OCI-LY1 (cell line): ENCODE measurements around the gene PPIB.
"Not testable (repeated sequence)": the region's sequence is repeated elsewhere in the genome, so short reads cannot be mapped to it uniquely, and the experiment has no call there.

Experiments used
- H2AFZ ChIP-seq: fragments of 200-600 bp; sonication (generic), shearing (Covaris generic); 2 replicates; pipeline ENCODE4 v1.6.0; 2014; ENCODE audit warnings: antibody characterized with exemption, mild to moderate bottlenecking, low read length
- H3F3A ChIP-seq: fragments of 200-600 bp; sonication (generic), shearing (Covaris generic); 2 replicates; pipeline ENCODE4 v1.6.0; 2014; ENCODE audit warnings: mild to moderate bottlenecking, antibody characterized with exemption, low read length, moderate library complexity; ENCODE audit not compliant: insufficient read depth
- H3K27ac ChIP-seq: fragments of 200-600 bp; sonication (generic); 2 replicates; pipeline ENCODE4 v1.5.1; 2014; ENCODE audit warnings: low read length, mixed run types, mild to moderate bottlenecking, low read depth; ENCODE audit not compliant: poor library complexity, severe bottlenecking
- H3K27me3 ChIP-seq: fragments of 200-600 bp; sonication (generic); 2 replicates; pipeline ENCODE4 v1.6.0; 2014; ENCODE audit warnings: antibody characterized with exemption, mild to moderate bottlenecking, low read length, moderate library complexity; ENCODE audit not compliant: insufficient read depth
- H3K36me3 ChIP-seq: fragments of 200-600 bp; sonication (generic); 2 replicates; pipeline ENCODE4 v1.6.1; 2014; ENCODE audit warnings: mild to moderate bottlenecking, antibody characterized with exemption, low read length, moderate library complexity, mixed read lengths; ENCODE audit not compliant: insufficient read depth
- H3K4me1 ChIP-seq: fragments of 200-600 bp; sonication (generic); 2 replicates; pipeline ENCODE4 v1.5.1; 2014; ENCODE audit warnings: mild to moderate bottlenecking, low read length, moderate library complexity; ENCODE audit not compliant: insufficient read depth, severe bottlenecking
- H3K4me2 ChIP-seq: fragments of 200-600 bp; sonication (generic), shearing (Covaris generic); 2 replicates; pipeline ENCODE4 v1.6.1; 2014; ENCODE audit warnings: low read length
- H3K4me3 ChIP-seq: fragments of 200-600 bp; sonication (generic); 2 replicates; pipeline ENCODE4 v1.5.1; 2014; ENCODE audit warnings: low read length, low read depth, mild to moderate bottlenecking, mixed read lengths; ENCODE audit not compliant: poor library complexity, severe bottlenecking
- H3K79me2 ChIP-seq: fragments of 200-600 bp; shearing (Covaris generic); 2 replicates; pipeline ENCODE4 v1.6.1; 2016; ENCODE audit warnings: mixed run types, low read length, mixed read lengths; ENCODE audit not compliant: insufficient read depth
- H3K9ac ChIP-seq: fragments of 200-600 bp; sonication (generic), shearing (Covaris generic); 2 replicates; pipeline ENCODE4 v1.6.1; 2014; ENCODE audit warnings: mild to moderate bottlenecking, low read length, mixed read lengths
- H3K9me2 ChIP-seq: fragments of 200-600 bp; sonication (generic), shearing (Covaris generic); 2 replicates; pipeline ENCODE4 v1.6.1; 2014; ENCODE audit warnings: low read depth, mild to moderate bottlenecking, low read length, mixed read lengths
- H3K9me3 ChIP-seq: fragments of 200-600 bp; shearing (Covaris generic); 2 replicates; pipeline ENCODE4 v1.6.1; 2014; ENCODE audit warnings: low read length, mixed read lengths
- H4K20me1 ChIP-seq: fragments of 200-600 bp; sonication (generic), shearing (Covaris generic); 2 replicates; pipeline ENCODE4 v1.6.0; 2016; ENCODE audit warnings: mild to moderate bottlenecking, low read length; ENCODE audit not compliant: insufficient read depth
- EZH2 ChIP-seq: fragments of 200-600 bp; sonication (generic), shearing (Covaris generic); IDR thresholded peaks from 2 replicates; pipeline ENCODE4 v1.8.0; 2017; ENCODE audit warnings: borderline replicate concordance, mixed run types, mild to moderate bottlenecking, antibody characterized with exemption, low read length, moderate library complexity, mixed read lengths
- TF ChIP-seq, protein P1 (sequence below): fragments of 200-600 bp; sonication (generic), shearing (Covaris generic); IDR thresholded peaks from 2 replicates; pipeline ENCODE4 v1.5.1; 2017; ENCODE audit warnings: mild to moderate bottlenecking, antibody characterized with exemption, low read length, moderate library complexity, mixed read lengths

Gene PPIB

DNA sequence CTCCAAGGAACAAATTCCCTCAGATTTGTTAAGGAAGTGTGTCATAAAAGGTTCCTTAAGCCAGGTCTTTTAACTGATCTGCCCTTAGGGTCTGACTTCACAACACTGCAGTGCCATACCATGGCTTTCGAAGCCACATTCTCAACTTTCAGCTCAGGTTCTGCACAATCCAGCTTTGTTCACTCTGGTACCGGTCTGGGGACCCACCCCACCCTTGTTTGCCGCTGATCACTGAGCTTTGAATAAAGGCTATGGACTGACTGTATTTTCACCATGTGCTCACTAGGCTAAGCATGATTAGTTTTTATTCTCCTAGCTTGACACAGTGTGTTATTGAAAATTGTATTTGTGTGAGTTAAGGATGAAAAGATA lies 51.2 kb downstream of the PPIB start:
- H3K9me3 ChIP-seq, result no peaks in the 10 kb centered on the region
- no peak overlapping the region for H3K4me3 ChIP-seq
- H3K27me3 ChIP-seq, result no peaks in the 10 kb centered on the region
- no peak overlapping the region for H3K4me2 ChIP-seq
- H4K20me1 ChIP-seq, result no peaks in the 10 kb centered on the region
- H3K79me2 ChIP-seq, result peaks cover 24% of the 10 kb centered on the region; the same call in 1 of the 2 replicates
- no peaks in the 10 kb centered on the region for H3K9me2 ChIP-seq
- H3K36me3 ChIP-seq, result peaks cover 48% of the 10 kb centered on the region; the same call in 1 of the 2 replicates
- peaks cover 10% of the 10 kb centered on the region for H3K4me1 ChIP-seq
- no peak overlapping the region for H3K27ac ChIP-seq
- H2AFZ ChIP-seq, result no peak overlapping the region
- TF ChIP-seq, protein P1, sequence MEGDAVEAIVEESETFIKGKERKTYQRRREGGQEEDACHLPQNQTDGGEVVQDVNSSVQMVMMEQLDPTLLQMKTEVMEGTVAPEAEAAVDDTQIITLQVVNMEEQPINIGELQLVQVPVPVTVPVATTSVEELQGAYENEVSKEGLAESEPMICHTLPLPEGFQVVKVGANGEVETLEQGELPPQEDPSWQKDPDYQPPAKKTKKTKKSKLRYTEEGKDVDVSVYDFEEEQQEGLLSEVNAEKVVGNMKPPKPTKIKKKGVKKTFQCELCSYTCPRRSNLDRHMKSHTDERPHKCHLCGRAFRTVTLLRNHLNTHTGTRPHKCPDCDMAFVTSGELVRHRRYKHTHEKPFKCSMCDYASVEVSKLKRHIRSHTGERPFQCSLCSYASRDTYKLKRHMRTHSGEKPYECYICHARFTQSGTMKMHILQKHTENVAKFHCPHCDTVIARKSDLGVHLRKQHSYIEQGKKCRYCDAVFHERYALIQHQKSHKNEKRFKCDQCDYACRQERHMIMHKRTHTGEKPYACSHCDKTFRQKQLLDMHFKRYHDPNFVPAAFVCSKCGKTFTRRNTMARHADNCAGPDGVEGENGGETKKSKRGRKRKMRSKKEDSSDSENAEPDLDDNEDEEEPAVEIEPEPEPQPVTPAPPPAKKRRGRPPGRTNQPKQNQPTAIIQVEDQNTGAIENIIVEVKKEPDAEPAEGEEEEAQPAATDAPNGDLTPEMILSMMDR, result no peak
- no peak for TF ChIP-seq EZH2
- no peak overlapping the region for H3K9ac ChIP-seq
- no peaks in the 10 kb centered on the region for H3F3A ChIP-seq

DNA sequence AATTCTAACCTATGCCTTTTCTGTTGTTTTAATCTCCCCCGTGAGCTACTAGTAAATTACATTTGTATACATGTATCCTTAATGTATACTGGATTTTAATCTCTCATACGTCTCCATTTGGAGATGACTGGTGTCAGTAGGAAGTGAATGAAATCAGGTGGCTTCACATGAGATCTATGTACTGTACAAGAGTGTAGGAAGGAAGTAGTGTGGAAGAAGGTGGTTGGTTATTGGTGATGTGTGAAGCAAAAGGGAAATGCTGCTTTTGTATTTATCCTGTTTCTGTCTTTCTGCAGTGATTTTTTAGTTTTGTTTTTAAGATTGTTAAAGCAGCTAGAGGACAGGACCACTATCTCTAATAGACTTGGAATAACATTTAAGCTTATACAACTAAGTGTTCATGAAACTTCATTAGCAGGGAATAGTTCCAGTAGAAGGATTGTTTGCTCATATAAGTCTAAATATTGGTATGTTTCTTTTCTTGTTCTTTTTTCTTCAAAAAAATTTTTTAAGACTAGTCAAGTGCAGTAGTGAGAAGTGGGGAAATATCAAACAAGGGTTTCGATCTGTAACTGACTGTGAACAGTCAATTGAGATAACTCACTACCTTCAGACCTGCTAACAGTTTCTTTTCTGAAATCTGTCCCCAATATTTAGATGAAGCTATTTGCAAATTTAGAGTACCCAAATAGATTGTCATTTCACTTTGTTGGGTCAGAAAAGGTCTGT lies 51.7 kb downstream of the PPIB start:
- peaks cover 10% of the 10 kb centered on the region for H3K4me1 ChIP-seq
- TF ChIP-seq, protein P1, result no peak
- TF ChIP-seq EZH2, result no peak
- H4K20me1 ChIP-seq, result no peaks in the 10 kb centered on the region
- H3K4me3 ChIP-seq, result no peak overlapping the region
- H3K9me2 ChIP-seq, result no peaks in the 10 kb centered on the region
- no peaks in the 10 kb centered on the region for H3K9me3 ChIP-seq
- H3K27ac ChIP-seq, result no peak overlapping the region
- no peaks in the 10 kb centered on the region for H3F3A ChIP-seq
- no peak overlapping the region for H2AFZ ChIP-seq
- H3K9ac ChIP-seq, result no peak overlapping the region
- peaks cover 42% of the 10 kb centered on the region; the same call in 1 of the 2 replicates for H3K36me3 ChIP-seq
- peaks cover 30% of the 10 kb centered on the region; the same call in 1 of the 2 replicates for H3K79me2 ChIP-seq
- H3K4me2 ChIP-seq, result no peak overlapping the region
- H3K27me3 ChIP-seq, result no peaks in the 10 kb centered on the region

DNA sequence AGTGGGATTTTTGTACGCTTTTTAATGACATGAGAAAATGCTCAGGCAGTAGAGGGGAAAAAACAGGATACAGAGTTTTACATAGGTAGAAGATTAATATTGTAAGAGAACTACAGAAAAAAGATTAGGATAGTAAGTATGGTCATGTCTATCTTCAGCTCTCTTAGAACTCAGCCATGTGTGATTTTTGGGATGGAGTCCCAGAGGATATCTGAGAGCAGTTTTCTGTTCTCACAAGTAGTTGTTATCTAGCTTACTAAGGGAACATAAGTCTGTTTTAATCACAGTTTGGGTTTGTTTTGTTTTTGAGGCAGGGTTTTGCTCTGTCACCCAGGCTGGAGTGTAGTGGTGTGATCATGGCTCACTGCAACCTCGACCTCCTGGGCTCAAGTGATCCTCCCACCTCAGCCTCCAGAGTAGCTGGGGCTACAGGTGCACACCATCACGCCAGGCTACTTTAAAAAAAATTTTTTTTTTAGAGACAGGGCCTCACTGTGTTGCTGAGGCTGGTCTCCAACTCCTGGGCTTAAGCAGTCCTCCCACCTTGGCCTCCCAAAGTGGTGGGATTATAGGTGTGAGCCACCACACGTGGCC lies 52.6 kb downstream of the PPIB start:
- not testable (repeated sequence) for H3K9ac ChIP-seq, H3K9me2 ChIP-seq, H3K4me3 ChIP-seq, H3K4me1 ChIP-seq, H3F3A ChIP-seq, H2AFZ ChIP-seq, H3K9me3 ChIP-seq, H4K20me1 ChIP-seq, H3K4me2 ChIP-seq, H3K27ac ChIP-seq, H3K27me3 ChIP-seq
- H3K79me2 ChIP-seq, result peaks cover 39% of the 10 kb centered on the region
- peaks cover 33% of the 10 kb centered on the region; the same call in 1 of the 2 replicates for H3K36me3 ChIP-seq
